CD4-positive, alpha-beta T cell treated with Interleukin-15 for 4 hours (primary cell): ENCODE data around the gene CCDC158.
"Not testable (repeated sequence)": the region's sequence is repeated elsewhere in the genome, so short reads cannot be mapped to it uniquely, and the experiment has no call there.

ENCODE experiments used
- DNase-seq: peaks from one replicate; pipeline ENCODE4 v3.0.0-alpha.2; 2020; ENCODE audit warnings: low spot score

CCDC158 gene

GRCh38 chr4:76365636-76366035 is 55.3 kb downstream of the CCDC158 start:
- DNase-seq: no peak

GRCh38 chr4:76364763-76365162 is 56.2 kb downstream of the CCDC158 start:
- DNase-seq: no peak

GRCh38 chr4:76363556-76364290 is 57.2 kb downstream of the CCDC158 start:
- no peak for DNase-seq

- no peak for DNase-seq
These were observed 59.1 kb downstream of the CCDC158 start for GRCh38 chr4:76361689-76362412.

GRCh38 chr4:76359881-76360466 is 61.0 kb downstream of the CCDC158 start:
- DNase-seq: not testable (repeated sequence)

- DNase-seq: no peak
These were observed 63.0 kb downstream of the CCDC158 start for GRCh38 chr4:76357981-76358380.

- DNase-seq: peak; percentile 19
These were observed 66.1 kb downstream of the CCDC158 start for GRCh38 chr4:76354517-76355473.

- no peak for DNase-seq
These were observed 78.1 kb downstream of the CCDC158 start for GRCh38 chr4:76342803-76343202.

- DNase-seq: no peak
These were observed 78.8 kb downstream of the CCDC158 start for GRCh38 chr4:76342191-76342590.

GRCh38 chr4:76341063-76341462 is 79.9 kb downstream of the CCDC158 start:
- no peak for DNase-seq

GRCh38 chr4:76339364-76339763 is 81.6 kb downstream of the CCDC158 start:
- DNase-seq: no peak

- no peak for DNase-seq
These were observed 86.1 kb downstream of the CCDC158 start for GRCh38 chr4:76334885-76335284.

- no peak for DNase-seq
These were observed 94.4 kb downstream of the CCDC158 start for GRCh38 chr4:76326515-76326914.

GRCh38 chr4:76325072-76325471 is 95.9 kb downstream of the CCDC158 start:
- DNase-seq: no peak

- DNase-seq: no peak
These were observed 98.7 kb downstream of the CCDC158 start for GRCh38 chr4:76322236-76322635.

GRCh38 chr4:76316131-76316530 is 104.8 kb downstream of the CCDC158 start:
- DNase-seq: no peak

GRCh38 chr4:76315267-76315918 is 105.5 kb downstream of the CCDC158 start:
- DNase-seq: no peak

GRCh38 chr4:76313547-76313946 is 107.4 kb downstream of the CCDC158 start:
- DNase-seq: no peak

GRCh38 chr4:76312457-76312856 is 108.5 kb downstream of the CCDC158 start:
- no peak for DNase-seq

- no peak for DNase-seq
These were observed 109.0 kb downstream of the CCDC158 start for GRCh38 chr4:76311896-76312331.

- DNase-seq: no peak
These were observed 110.3 kb downstream of the CCDC158 start for GRCh38 chr4:76310683-76311082.
